HG02981 (cell line): ENCODE data around the gene LENG9.

ENCODE experiments used
- ATAC-seq: cut with Tn5 transposase; IDR thresholded peaks from one replicate; pipeline ENCODE4 v1.9.1; 2021; ENCODE audit warnings: mild to moderate bottlenecking, moderate library complexity; ENCODE audit not compliant: unreplicated experiment

LENG9 gene

GRCh38 chr19:54439174-54439851 lies 24.3 kb downstream of the LENG9 start:
- no peak for ATAC-seq

DNA sequence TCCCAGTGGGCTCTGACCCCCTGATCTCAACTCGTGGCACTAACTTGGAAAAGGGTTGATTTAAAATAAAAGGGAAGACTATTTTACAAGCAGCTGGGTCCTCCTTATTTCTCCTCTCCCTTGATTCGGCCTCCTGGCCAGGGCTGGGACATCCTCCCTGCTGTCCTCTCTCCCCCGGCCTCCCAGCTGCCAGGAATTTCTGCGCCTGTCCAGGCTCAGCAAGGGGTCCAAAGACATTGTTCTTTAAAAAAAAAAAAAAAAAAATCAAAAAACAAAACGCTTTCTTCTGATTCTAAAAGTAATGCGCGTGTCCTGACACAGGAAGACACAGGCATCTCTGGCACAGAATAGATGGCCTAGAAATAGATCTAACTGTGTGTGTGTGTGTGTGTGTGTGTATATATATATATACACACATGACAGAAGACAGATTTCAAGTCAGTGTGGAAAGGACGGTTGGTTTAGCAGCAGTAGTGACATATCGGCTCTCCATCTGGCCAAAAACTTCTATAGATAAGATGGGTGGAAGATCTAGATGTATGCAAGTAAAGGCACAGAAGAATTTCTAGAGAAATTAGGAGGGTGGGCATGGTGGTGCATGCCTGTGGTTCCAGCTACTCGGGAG lies 26.8 kb downstream of the LENG9 start:
- no peak for ATAC-seq

- ATAC-seq = no peak
Measured at GRCh38 chr19:54436031-54436523, 27.5 kb downstream of the LENG9 start.

DNA sequence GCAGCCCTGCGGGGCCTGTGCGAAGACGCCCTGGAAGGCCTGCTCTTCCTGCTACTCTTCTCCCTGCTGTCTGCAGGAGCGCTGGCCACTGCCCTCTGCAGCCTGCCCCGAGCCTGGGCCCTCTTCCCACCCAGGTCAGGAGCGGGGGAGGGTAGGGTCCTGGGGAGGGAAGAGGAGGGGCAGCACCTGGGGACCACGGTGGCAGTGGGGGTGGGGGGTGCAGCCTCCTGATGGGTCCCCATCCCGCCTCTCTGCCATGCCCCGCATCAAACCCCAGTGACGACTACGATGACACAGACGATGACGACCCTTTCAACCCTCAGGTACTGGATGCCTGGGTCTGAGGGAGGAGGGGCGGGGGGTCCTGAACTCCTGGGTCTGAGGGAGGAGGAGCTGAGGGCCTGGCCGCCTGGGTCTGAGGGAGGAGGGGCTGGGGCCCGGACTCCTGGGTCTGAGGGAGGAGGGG lies 28.0 kb downstream of the LENG9 start:
- no peak for ATAC-seq

GRCh38 chr19:54434873-54435214 lies 28.7 kb downstream of the LENG9 start:
- ATAC-seq = no peak

- no peak for ATAC-seq
Measured at GRCh38 chr19:54434112-54434872, 29.3 kb downstream of the LENG9 start.

DNA sequence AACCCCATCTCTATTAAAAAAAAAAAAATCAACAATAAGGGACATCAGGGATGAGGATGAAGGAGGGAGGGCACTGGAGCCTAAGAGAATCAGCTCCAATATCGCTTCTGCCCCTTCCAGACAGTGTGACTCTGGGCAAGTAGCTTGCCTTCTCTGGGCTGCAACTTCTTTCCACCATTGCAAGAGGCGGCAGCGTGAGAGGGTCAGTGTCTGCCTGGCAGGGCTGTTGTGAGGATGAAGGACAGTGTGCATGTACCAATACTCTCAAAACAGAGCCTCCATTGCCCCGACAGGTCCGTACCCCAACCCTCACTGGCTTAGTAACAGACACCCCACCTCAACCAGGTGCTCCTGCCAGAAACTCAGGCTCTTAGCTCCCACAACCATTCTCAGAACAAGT lies 29.9 kb downstream of the LENG9 start:
- no peak for ATAC-seq

DNA sequence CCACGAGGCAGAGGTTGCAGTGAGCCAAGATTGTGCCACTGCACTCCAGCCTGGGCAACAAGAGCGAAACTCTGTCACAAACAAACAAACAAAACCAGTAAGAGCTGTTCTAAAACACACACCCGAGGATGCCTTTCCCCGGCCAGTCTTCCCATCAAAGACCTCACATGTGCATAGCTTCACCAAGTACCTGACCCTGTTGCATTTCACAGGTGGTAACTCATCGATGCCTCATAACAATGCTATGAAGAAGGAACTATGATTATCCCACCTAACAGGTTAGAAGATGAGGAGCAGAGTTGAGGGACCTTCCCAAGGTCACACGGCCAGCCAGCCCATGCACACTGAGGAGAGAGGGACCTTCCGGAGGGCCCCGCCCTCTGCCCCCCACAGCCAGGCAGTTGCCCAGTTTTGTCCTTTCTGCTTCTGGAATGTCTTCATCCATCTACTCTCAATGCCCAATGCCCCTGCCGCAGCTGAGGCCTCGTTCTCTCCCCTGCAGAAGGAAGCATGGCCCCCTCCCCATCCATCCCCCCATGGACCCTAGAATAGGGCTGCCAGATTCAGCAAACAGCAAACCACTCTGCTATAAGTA lies 31.3 kb downstream of the LENG9 start:
- ATAC-seq = no peak

DNA sequence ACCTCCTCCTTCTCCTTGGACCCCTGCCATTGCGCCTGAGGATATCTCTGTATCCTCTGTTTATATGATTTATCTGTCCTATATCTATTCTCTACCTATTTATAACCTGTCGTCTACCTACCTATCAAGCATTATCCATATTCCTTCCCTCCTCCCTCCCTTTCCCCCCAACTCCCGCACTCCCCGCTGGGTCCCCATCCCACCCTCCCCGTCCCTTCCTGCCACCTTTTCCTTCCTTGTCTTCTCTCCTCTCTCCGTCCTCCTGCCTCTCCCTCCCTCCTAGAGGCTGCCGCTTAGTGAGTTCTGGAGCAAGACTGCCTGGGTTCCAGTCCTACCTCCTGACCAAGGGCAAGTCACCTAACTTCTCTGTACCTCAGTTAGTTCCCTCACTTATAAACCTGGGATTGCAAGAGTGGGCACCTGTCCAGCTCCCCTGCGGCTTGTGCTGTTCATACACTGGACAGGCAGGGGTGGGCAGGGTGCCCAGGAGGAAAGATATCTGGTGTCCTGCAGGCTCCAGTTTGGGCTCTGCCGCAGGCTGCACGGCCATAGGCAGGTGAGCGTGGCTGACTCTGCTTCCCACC lies 32.2 kb downstream of the LENG9 start:
- no peak for ATAC-seq

GRCh38 chr19:54430306-54431254 lies 33.0 kb downstream of the LENG9 start:
- ATAC-seq = no peak

DNA sequence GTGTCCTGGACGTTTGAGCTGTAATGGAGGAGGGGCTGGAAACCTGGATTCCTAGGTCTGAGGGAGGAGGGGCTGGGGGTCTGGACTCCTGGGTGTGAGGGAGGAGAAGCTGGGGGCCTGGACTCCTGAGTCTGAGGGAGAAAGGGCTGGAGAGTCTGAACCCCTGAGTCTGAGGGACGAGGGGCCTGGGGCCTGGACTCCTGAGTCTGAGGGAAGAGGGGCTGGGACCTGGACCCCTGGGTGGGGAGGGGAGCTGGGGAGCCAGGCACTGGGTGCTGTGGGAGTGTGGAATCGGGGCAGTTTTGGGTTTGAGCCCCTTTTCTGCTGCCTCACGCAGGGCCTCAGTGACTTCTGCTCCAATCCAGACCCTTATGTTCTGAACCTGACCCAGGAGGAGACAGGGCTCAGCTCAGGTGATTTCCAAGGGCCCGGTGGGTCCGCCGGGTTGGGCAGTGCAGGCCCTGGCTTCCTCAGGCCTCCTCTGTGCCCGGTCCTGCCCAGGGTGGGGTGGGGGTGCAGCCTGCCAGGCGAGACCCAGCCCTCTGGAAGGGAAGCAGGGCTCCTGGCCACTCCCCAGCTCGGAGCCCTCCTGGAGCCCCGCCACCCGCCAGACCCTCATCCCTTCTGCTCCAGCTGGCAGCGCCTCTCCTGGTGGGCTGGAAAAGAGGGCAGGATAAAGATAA lies 33.9 kb downstream of the LENG9 start:
- no peak for ATAC-seq

DNA sequence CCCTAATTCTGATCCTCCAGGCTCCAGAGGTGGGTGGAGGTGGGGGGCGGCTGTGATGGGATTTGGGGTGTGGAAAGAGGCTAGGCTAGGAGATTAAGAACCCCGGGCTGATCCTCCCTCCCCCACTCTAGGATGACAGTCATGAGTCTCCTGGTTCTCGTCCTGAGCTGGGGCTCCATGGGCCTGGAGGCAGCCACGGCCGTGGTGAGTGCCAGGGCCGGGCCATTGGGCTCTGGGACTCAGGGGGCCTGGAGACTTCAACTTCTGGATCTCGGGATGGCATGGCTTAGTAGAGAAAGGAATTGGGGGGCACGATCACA lies 34.4 kb downstream of the LENG9 start:
- no peak for ATAC-seq

DNA sequence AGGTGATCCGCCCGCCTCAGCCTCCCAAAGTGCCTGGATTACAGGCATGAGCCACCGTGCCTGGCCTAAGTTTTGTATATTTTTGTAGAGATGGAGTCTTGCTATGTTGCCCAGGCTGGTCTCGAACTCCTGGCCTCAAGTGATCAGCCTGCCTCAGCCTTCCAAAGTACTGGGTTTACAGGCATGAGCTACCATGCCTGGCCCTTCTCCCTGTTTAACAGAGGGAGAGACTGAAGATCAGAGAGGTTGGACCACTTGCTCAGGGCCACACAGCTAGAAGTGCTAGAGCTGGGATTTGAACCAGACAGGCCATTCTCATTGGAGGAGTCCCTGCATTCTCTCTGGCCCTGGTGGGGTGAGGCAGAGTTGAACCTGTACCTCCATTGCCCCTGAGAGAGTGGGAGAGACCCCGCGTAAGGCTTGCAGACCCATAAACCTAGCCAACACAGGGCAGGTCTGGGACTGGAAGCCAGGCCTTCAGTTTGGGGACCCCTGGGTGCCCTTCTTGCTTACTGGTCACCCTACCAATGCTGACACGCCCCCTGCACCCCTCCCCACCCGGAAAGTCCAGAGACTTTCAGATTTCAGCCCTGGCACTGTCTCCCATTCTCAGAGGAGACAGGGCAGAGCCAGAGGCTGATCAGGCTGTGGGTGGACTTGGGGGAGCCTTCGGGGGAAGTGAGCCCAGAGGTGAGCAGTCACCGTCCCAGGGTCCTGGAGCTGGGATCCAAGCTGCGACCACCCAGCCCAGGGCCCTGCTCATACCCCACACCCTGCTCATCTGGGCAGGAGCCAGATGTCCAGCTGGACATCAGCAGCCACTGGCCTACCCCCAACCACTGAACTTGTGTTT lies 35.0 kb downstream of the LENG9 start:
- ATAC-seq = no peak

GRCh38 chr19:54427586-54427985 lies 36.0 kb downstream of the LENG9 start:
- ATAC-seq = no peak

GRCh38 chr19:54426291-54426931 lies 37.2 kb downstream of the LENG9 start:
- ATAC-seq = no peak

DNA sequence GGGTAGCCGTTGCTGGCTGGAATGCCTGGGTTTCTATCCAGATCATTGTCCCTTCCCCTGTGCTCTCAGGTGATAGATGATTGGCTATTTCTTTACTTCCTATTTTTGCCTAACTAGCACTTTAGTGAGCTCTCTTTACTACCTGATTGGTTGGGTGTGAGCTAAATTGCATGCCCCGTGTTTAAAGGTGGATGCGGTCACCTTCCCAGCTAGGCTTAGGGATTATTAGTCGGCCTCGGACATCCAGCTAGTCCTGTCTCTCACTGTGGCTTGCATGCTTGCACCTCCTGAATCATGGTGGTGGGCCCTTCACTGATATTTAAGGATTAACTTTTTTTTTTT lies 38.2 kb downstream of the LENG9 start:
- no peak for ATAC-seq

DNA sequence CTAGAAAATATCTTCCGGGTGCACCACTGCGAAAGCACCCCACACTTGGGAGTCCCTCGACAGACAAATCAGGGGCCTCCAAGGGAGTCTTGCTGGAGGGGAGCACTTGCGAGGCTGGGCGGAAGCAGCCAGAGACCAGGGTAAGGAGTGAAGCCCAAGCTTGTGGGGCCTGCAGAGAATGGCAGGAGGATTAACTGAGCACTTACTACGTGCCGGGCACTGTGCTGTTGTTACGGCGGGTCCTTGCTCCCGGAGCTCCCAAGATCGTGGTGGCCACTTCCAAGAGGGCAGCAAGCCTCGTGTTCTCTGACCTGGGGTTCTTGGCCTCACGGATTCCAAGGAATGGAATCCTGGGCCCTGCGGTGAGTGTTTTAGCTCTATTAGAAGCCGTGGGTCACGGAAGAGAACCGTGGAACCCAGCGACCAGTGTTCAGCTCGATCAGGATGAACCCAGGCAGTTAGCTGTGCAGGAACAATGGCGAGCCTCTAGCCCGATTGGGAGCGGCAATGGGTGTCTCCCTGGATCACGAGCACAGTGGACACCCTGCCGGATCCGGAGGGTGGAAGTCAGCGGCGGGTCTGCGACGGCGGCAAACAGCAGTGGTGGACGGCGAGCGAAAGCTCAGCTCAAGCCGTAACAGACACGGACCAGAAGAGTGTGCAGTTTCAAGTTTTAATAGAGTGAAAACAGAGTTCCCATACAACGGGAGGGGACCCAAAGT lies 38.8 kb downstream of the LENG9 start:
- no peak for ATAC-seq

GRCh38 chr19:54424201-54424600 lies 39.4 kb downstream of the LENG9 start:
- no peak for ATAC-seq
